GM23248 (cell line): ENCODE results near the gene MROH2B. TPM values are rescaled to one million over a fixed set of nuclear protein-coding genes. Genes with fewer than 3 reads are reported as not detected.

Experiments used
- DNase-seq: peaks from one replicate; pipeline ENCODE4 v3.0.0-alpha.2; 2015
- H2AFZ ChIP-seq: fragments of 200-600 bp; sonication (generic); 2 replicates; pipeline ENCODE4 v1.6.1; 2016; ENCODE audit warnings: antibody characterized with exemption
- H3F3A ChIP-seq: fragments of 200-600 bp; sonication (generic); 2 replicates; pipeline ENCODE4 v1.6.1; 2016; ENCODE audit warnings: mild to moderate bottlenecking, antibody characterized with exemption, mixed run types; ENCODE audit not compliant: insufficient read depth
- H3K27ac ChIP-seq: fragments of 200-600 bp; sonication (generic); 2 replicates; pipeline ENCODE4 v1.5.1; 2016; ENCODE audit warnings: mild to moderate bottlenecking
- H3K27me3 ChIP-seq: fragments of 200-600 bp; sonication (generic); replicated peaks from 2 replicates; pipeline ENCODE4 v1.6.1; 2016; ENCODE audit warnings: mild to moderate bottlenecking; ENCODE audit not compliant: insufficient read depth
- H3K36me3 ChIP-seq: fragments of 200-600 bp; sonication (generic); 2 replicates; pipeline ENCODE4 v1.6.1; 2016; ENCODE audit warnings: low read depth, mild to moderate bottlenecking
- H3K4me1 ChIP-seq: fragments of 200-600 bp; sonication (generic); 2 replicates; pipeline ENCODE4 v1.6.1; 2016; ENCODE audit warnings: mild to moderate bottlenecking; ENCODE audit not compliant: insufficient read depth
- H3K4me2 ChIP-seq: fragments of 200-600 bp; sonication (generic); one replicate; pipeline ENCODE4 v1.6.1; 2016; ENCODE audit warnings: mild to moderate bottlenecking; ENCODE audit not compliant: unreplicated experiment
- H3K4me3 ChIP-seq: fragments of 200-600 bp; sonication (generic); 2 replicates; pipeline ENCODE4 v1.5.1; 2016; ENCODE audit warnings: mild to moderate bottlenecking
- H3K79me2 ChIP-seq: fragments of 200-600 bp; sonication (generic); 2 replicates; pipeline ENCODE4 v1.6.1; 2016; ENCODE audit warnings: mild to moderate bottlenecking; ENCODE audit not compliant: insufficient read depth
- H3K9ac ChIP-seq: fragments of 200-600 bp; sonication (generic); 2 replicates; pipeline ENCODE4 v1.6.1; 2016; ENCODE audit warnings: mild to moderate bottlenecking
- H3K9me2 ChIP-seq: fragments of 200-600 bp; sonication (generic); 2 replicates; pipeline ENCODE4 v1.6.1; 2016; ENCODE audit warnings: mixed run types, mild to moderate bottlenecking, moderate library complexity; ENCODE audit not compliant: insufficient read depth
- H3K9me3 ChIP-seq: fragments of 200-600 bp; sonication (generic); one replicate; pipeline ENCODE4 v1.6.1; 2017; ENCODE audit warnings: low read depth
- H4K20me1 ChIP-seq: fragments of 200-600 bp; sonication (generic); 2 replicates; pipeline ENCODE4 v1.6.0; 2016; ENCODE audit not compliant: insufficient read depth
- EZH2phosphoT487 ChIP-seq: fragments of 200-600 bp; sonication (generic); IDR thresholded peaks from 2 replicates; pipeline ENCODE4 v1.6.1; 2018; ENCODE audit warnings: antibody characterized with exemption, moderate library complexity, mild to moderate bottlenecking, low read depth; ENCODE audit not compliant: insufficient read depth
- WGBS, 2 experiments: methylation state at CpG; one replicate each; pipeline ENCODE4 v1.1.6; 2015 to 2017; ENCODE audit warnings: low lambda C conversion rate in 2 of 2, low coverage in 1 of 2; ENCODE audit errors: missing lambda C conversion rate in 2 of 2; 5-methylcytosine and 5-hydroxymethylcytosine counted together
- in situ Hi-C: fragments of 300-500 bp; cut with MboI; formaldehyde crosslinking; loops from 2 replicates; pipeline ENCODE4 v1.15.0; 2020
- polyA plus RNA-seq: library from polyadenylated mRNA; unstranded; fragments of >200 nt; fragmentation: Nextera tagmentation; extraction: Ambion mirVana; gene quantifications from 2 replicates; pipeline ENCODE4 v1.2.1, GENCODE V29; 2016
- small RNA-seq: library from RNA; depleted of rRNA; stranded (forward); fragments of <200 nt; gene quantifications from one replicate; pipeline ENCODE3, GENCODE V24; 2014; ENCODE audit warnings: low read depth, low replicate concordance
- total RNA-seq: library from RNA; depleted of rRNA; stranded (reverse); fragments of >200 nt; shearing (Covaris generic); gene quantifications from 2 replicates; pipeline ENCODE4 v1.2.3, GENCODE V29; 2014; rRNA removed

MROH2B gene
- total and polyA plus RNA-seq, 2 experiments from 2014 or later = not detected

DNA sequence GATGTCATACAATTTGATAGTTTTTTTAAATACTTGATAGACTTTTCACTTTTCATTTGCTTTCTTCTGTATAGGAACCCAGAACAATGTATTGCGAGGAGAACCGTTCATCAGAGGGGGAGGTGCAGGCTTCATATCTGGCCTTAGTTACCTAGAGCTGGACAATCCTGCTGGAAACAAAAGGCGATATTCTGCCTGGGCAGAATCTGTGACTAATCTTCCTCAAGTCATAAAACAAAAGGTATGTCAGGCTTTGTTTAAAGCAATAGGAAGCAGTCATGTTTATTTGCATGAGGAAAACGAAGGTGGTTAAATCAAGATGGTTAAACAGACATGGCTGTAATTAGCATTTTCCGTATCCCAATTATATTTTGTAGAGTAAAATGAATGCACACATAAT is 115.8 kb downstream of the MROH2B start:
- Histone ChIP-seq H3F3A (no peaks in the 10 kb centered on the region), H3K4me1 (no peaks in the 10 kb centered on the region), H2AFZ (no peak overlapping the region), H3K4me2 (no peak overlapping the region), H3K27ac (no peak overlapping the region), H4K20me1 (no peaks in the 10 kb centered on the region), H3K9ac (no peak overlapping the region), H3K9me2 (no peaks in the 10 kb centered on the region), H3K79me2 (no peaks in the 10 kb centered on the region), H3K9me3 (no peaks in the 10 kb centered on the region), H3K27me3 (no peaks in the 10 kb centered on the region), H3K4me3 (no peak overlapping the region), H3K36me3 (no peaks in the 10 kb centered on the region)
- 44 to 45% methylated on average over 5 of the region's 5 CpGs for WGBS, 2 experiments
- TF ChIP-seq EZH2phosphoT487 = no peak
- in situ Hi-C loops = no loop called here
- no peak for DNase-seq

Small RNA genes lying within 50 kb of the gene (small RNA-seq; reads per million reads assigned to genes)
- gene AC114967.1 = not detected

Other genes with a start within 250 kb of the MROH2B start
- 33.8 and 46.0 TPM in 2 replicates for gene RPL37, start 236.1 kb downstream of the MROH2B start, total RNA-seq
- gene RPL37, start 236.1 kb downstream of the MROH2B start, polyA plus RNA-seq = 717 and 731 TPM in 2 replicates
- gene CARD6, start 230.0 kb downstream of the MROH2B start, total RNA-seq = 7.1 and 7.5 TPM in 2 replicates
- gene CARD6, start 230.0 kb downstream of the MROH2B start, polyA plus RNA-seq = 3.9 and 4.4 TPM in 2 replicates
- gene C7, start 161.8 kb downstream of the MROH2B start, total RNA-seq = not detected in 2 replicates
- not detected in 2 replicates for gene C7, start 161.8 kb downstream of the MROH2B start, polyA plus RNA-seq
- gene C6, start 142.2 kb upstream of the MROH2B start, total RNA-seq = not detected in 2 replicates
- not detected in 2 replicates for gene C6, start 142.2 kb upstream of the MROH2B start, polyA plus RNA-seq